ENCODE data around the gene ODF2L. TPM values are rescaled to one million over a fixed set of nuclear protein-coding genes. Genes with fewer than 3 reads are reported as not detected.

The ODF2L gene
- total RNA-seq, 1 experiment from 2014 or later: 24.4 TPM

GRCh38 chr1:86324130-86324822 is 71.8 kb downstream of the ODF2L start:
- Mint-ChIP-seq H3K27ac (no peak overlapping the region), H3K9me3 (no peaks in the 10 kb centered on the region), H3K4me1 (no peaks in the 10 kb centered on the region), H3K36me3 (no peaks in the 10 kb centered on the region), H3K4me3 (no peak overlapping the region), H3K27me3 (ENCODE audit: low read depth) (no peaks in the 10 kb centered on the region)
- ChIA-PET POLR2A (no interaction called here), CTCF (interaction anchor here (0.7 kb wide), 1 partner anchor 177 kb away, joined by 3 read pairs; no protein-coding TSS in a partner anchor)
- DNase-seq (ENCODE audit: low spot score) (no peak), ATAC-seq (no peak; the same call in 1 of the 2 replicates)
- TF ChIP-seq ZNF425 (CRISPR knock-in tag; conservative IDR thresholded peaks at IDR 0.05): no peak
- no peak for TF ChIP-seq NFATC4 (CRISPR knock-in tag; IDR thresholded peaks at IDR 0.05)
- TF ChIP-seq NR3C1 (CRISPR knock-in tag; conservative IDR thresholded peaks at IDR 0.05; ENCODE audit: low read depth): no peak
- TF ChIP-seq MYBL2 (CRISPR knock-in tag; IDR thresholded peaks at IDR 0.05): no peak

- CTCF ChIA-PET: no interaction called here
- no peak for ATAC-seq
- Mint-ChIP-seq H3K9me3 (no peaks in the 10 kb centered on the region), H3K4me3 (no peak overlapping the region), H3K36me3 (no peaks in the 10 kb centered on the region), H3K27me3 (ENCODE audit: low read depth) (no peaks in the 10 kb centered on the region), H3K27ac (no peak overlapping the region), H3K4me1 (no peaks in the 10 kb centered on the region)
- TF ChIP-seq ESRRA (CRISPR knock-in tag; IDR thresholded peaks at IDR 0.05; ENCODE audit: borderline replicate concordance) (no peak), IRF2 (CRISPR knock-in tag; IDR thresholded peaks at IDR 0.05; ENCODE audit: borderline replicate concordance, low read depth) (no peak), ERG (CRISPR knock-in tag; IDR thresholded peaks at IDR 0.05) (no peak), SMAD4 (CRISPR knock-in tag; IDR thresholded peaks at IDR 0.05) (no peak), ZNF512 (CRISPR knock-in tag; IDR thresholded peaks at IDR 0.05; ENCODE audit: borderline replicate concordance) (no peak), TCF7 (CRISPR knock-in tag; IDR thresholded peaks at IDR 0.05; ENCODE audit: low read depth) (no peak), ATF1 (CRISPR knock-in tag; IDR thresholded peaks at IDR 0.05) (no peak), NFATC4 (CRISPR knock-in tag; IDR thresholded peaks at IDR 0.05) (no peak), CTCF (IDR thresholded peaks at IDR 0.05) (no peak), FOXJ3 (CRISPR knock-in tag; IDR thresholded peaks at IDR 0.05; ENCODE audit: borderline replicate concordance) (no peak), ZSCAN18 (CRISPR knock-in tag; IDR thresholded peaks at IDR 0.05) (no peak), MXD4 (CRISPR knock-in tag; IDR thresholded peaks at IDR 0.05; ENCODE audit: borderline replicate concordance) (no peak), AFF4 (CRISPR knock-in tag; IDR thresholded peaks at IDR 0.05; ENCODE audit: borderline replicate concordance) (no peak), MYBL2 (CRISPR knock-in tag; IDR thresholded peaks at IDR 0.05) (no peak)
- no peak for DNase-seq (ENCODE audit: low spot score)
- POLR2A ChIA-PET: no interaction called here
Observed at GRCh38 chr1:86322241-86322640, 73.9 kb downstream of the ODF2L start.

All from WTC11 (cell line).